Gastrocnemius medialis (tissue), 4 donors: Measurements from ENCODE around the gene RAB11B.

ENCODE experiments used
- POLR2A ChIP-seq, 2 donors: fragments of 450-650 bp; IDR thresholded peaks; one replicate each; pipeline ENCODE4 v1.6.1; 2017; ENCODE audit warnings: antibody characterized with exemption in 2 of 2, mild to moderate bottlenecking in 2 of 2, moderate library complexity in 2 of 2
- TF ChIP-seq, protein P1 (sequence below), 5 experiments: fragments of 450-650 bp in 3 of 5; fragments of 200-600 bp in 2 of 5; sonication (generic) in 2 of 5; IDR thresholded peaks in 4 of 5; conservative IDR thresholded peaks in 1 of 5; 1 replicate in 4 of 5; 2 replicates in 1 of 5; pipeline ENCODE4 v1.5.1; 2016 to 2019; ENCODE audit warnings: antibody characterized with exemption in 5 of 5, mild to moderate bottlenecking in 3 of 5, moderate library complexity in 3 of 5

- TF ChIP-seq, protein P1, sequence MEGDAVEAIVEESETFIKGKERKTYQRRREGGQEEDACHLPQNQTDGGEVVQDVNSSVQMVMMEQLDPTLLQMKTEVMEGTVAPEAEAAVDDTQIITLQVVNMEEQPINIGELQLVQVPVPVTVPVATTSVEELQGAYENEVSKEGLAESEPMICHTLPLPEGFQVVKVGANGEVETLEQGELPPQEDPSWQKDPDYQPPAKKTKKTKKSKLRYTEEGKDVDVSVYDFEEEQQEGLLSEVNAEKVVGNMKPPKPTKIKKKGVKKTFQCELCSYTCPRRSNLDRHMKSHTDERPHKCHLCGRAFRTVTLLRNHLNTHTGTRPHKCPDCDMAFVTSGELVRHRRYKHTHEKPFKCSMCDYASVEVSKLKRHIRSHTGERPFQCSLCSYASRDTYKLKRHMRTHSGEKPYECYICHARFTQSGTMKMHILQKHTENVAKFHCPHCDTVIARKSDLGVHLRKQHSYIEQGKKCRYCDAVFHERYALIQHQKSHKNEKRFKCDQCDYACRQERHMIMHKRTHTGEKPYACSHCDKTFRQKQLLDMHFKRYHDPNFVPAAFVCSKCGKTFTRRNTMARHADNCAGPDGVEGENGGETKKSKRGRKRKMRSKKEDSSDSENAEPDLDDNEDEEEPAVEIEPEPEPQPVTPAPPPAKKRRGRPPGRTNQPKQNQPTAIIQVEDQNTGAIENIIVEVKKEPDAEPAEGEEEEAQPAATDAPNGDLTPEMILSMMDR (IDR thresholded peaks at IDR 0.05 in 4 of 5, conservative IDR thresholded peaks at IDR 0.05 in 1 of 5): no peak
- no peak for TF ChIP-seq POLR2A (IDR thresholded peaks at IDR 0.05)
Measured at GRCh38 chr19:8449830-8450229, 59.7 kb downstream of the RAB11B start.
